HUES64 (cell line): ENCODE measurements around the gene FANCC.

Source experiments
- H3K27ac ChIP-seq: 2 replicates; pipeline ENCODE4 v1.7.0; 2013; ENCODE audit warnings: low read depth, low read length, inconsistent platforms
- H3K27me3 ChIP-seq: 2 replicates; pipeline ENCODE4 v1.6.1; 2013; ENCODE audit warnings: mild to moderate bottlenecking, low read length; ENCODE audit not compliant: insufficient read depth
- H3K36me3 ChIP-seq: 2 replicates; pipeline ENCODE4 v1.6.1; 2013; ENCODE audit warnings: mild to moderate bottlenecking, low read length; ENCODE audit not compliant: insufficient read depth
- H3K4me1 ChIP-seq: 2 replicates; pipeline ENCODE4 v1.6.1; 2013; ENCODE audit warnings: mild to moderate bottlenecking, low read length, moderate library complexity; ENCODE audit not compliant: insufficient read depth
- H3K4me3 ChIP-seq: 2 replicates; pipeline ENCODE4 v1.5.1; 2013; ENCODE audit warnings: mild to moderate bottlenecking, low read length, moderate library complexity
- H3K9ac ChIP-seq: 2 replicates; pipeline ENCODE4 v1.6.1; 2013; ENCODE audit warnings: mild to moderate bottlenecking, low read depth, low read length
- H3K9me3 ChIP-seq: 2 replicates; pipeline ENCODE4 v1.6.1; 2013; ENCODE audit warnings: low read depth, low read length; ENCODE audit not compliant: insufficient read depth
- WGBS: fragments of 150-250, 120-280 bp; methylation state at CpG from one replicate; pipeline ENCODE4 v1.1.7; 2013; ENCODE audit warnings: missing lambda C conversion rate; 5-methylcytosine and 5-hydroxymethylcytosine counted together

The FANCC gene

DNA sequence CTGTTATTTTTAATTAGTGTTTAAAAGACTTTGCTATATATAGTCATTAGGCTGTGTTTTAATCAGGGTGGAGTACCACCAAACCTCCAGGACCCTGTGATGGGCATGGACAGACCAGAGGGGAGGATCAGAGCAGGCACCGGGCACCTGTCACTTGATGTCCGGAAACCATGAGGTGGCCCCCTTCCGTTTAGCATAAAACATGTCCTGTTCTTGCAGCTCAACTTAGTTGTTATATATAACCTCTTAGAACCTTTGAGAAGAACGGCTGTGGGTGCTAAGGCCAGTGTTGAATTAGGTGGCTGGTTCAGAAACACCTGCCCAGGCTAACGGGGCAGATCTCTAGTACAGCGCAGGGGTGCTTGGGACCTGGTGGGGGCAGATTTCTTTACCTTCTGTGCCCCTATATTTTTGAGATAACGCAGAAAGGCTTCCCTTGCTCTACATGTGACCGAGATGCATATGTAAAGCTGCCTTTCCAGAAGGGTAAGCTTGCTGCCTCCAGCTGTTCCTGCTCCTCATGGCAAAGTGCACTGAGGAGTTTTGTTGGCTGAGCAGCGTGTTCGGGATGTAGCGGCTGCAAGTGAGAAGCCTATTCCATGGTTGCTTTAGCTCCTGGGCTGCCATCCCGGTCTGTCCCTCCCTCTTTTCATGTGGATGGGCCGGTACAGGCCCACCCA lies 255.5 kb downstream of the FANCC start:
- peaks cover 10% of the 10 kb centered on the region for H3K4me1 ChIP-seq
- H3K9me3 ChIP-seq, result no peaks in the 10 kb centered on the region
- 92% methylated on average over 13 of the region's 13 CpGs for WGBS
- no peak overlapping the region for H3K9ac ChIP-seq
- no peak overlapping the region for H3K27ac ChIP-seq
- H3K27me3 ChIP-seq, result no peaks in the 10 kb centered on the region
- no peaks in the 10 kb centered on the region for H3K36me3 ChIP-seq
- no peak overlapping the region for H3K4me3 ChIP-seq

- Histone ChIP-seq H3K27me3 (no peaks in the 10 kb centered on the region), H3K4me3 (no peak overlapping the region), H3K4me1 (peaks cover 12% of the 10 kb centered on the region), H3K27ac (no peak overlapping the region), H3K9ac (no peak overlapping the region), H3K36me3 (no peaks in the 10 kb centered on the region), H3K9me3 (no peaks in the 10 kb centered on the region)
- WGBS, result 95% methylated on average over 2 of the region's 2 CpGs
Observed at GRCh38 chr9:95060916-95061315, 256.6 kb downstream of the FANCC start.

GRCh38 chr9:95060234-95060633 lies 257.3 kb downstream of the FANCC start:
- 77% methylated on average over 5 of the region's 5 CpGs for WGBS
- Histone ChIP-seq H3K4me3 (no peak overlapping the region), H3K9ac (no peak overlapping the region), H3K4me1 (peaks cover 18% of the 10 kb centered on the region), H3K36me3 (no peaks in the 10 kb centered on the region), H3K9me3 (no peaks in the 10 kb centered on the region), H3K27me3 (no peaks in the 10 kb centered on the region), H3K27ac (no peak overlapping the region)

DNA sequence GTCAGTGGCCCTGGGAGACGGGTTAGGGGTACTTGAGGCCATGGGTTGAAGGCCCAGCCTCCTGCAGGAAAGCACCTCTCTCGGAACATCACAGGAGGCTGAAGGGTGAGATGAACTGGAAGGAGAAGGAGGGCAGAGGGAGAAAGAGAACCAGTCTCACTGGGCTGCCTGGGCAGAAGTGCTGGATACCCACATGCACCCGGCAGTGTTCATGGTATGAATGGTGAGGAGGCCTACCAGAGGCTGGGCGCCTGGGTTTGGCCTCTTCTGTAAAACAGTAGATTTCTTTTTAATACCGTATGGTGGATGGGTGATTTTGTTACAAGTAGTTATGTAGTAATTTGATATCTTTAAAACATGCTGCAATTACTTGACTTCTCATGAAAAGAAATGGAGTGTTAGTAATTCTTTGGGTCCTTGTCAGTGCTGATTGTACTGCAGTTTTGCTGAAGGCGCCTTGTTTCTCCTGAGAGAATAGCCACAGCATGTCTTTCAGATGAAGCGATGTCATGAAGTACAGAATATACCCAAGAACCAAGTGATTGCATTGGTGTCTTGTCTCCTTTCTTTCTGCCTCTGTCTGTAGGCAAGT lies 258.6 kb downstream of the FANCC start:
- no peak overlapping the region for H3K4me3 ChIP-seq

GRCh38 chr9:95058121-95058785 lies 259.3 kb downstream of the FANCC start:
- 92% methylated on average over 7 of the region's 7 CpGs for WGBS
- H3K27me3 ChIP-seq, result no peaks in the 10 kb centered on the region
- no peak overlapping the region for H3K9ac ChIP-seq
- H3K4me1 ChIP-seq, result peaks cover 22% of the 10 kb centered on the region
- no peak overlapping the region for H3K4me3 ChIP-seq
- H3K9me3 ChIP-seq, result no peaks in the 10 kb centered on the region
- no peak overlapping the region for H3K27ac ChIP-seq
- no peaks in the 10 kb centered on the region for H3K36me3 ChIP-seq

More for the DNA sequence above, 258.6 kb downstream of the FANCC start:
- Histone ChIP-seq H3K36me3 (no peaks in the 10 kb centered on the region), H3K27me3 (no peaks in the 10 kb centered on the region), H3K9ac (no peak overlapping the region), H3K9me3 (no peaks in the 10 kb centered on the region), H3K27ac (no peak overlapping the region), H3K4me1 (peaks cover 22% of the 10 kb centered on the region)
- WGBS, result 92% methylated on average over 7 of the region's 7 CpGs

GRCh38 chr9:95057101-95057500 lies 260.4 kb downstream of the FANCC start:
- no peaks in the 10 kb centered on the region for H3K36me3 ChIP-seq
- no peaks in the 10 kb centered on the region for H3K9me3 ChIP-seq
- H3K27me3 ChIP-seq, result no peaks in the 10 kb centered on the region
- WGBS, result 88% methylated on average over 10 of the region's 10 CpGs
- H3K9ac ChIP-seq, result no peak overlapping the region
- no peak overlapping the region for H3K4me3 ChIP-seq
- no peak overlapping the region for H3K27ac ChIP-seq
- peaks cover 22% of the 10 kb centered on the region for H3K4me1 ChIP-seq

DNA sequence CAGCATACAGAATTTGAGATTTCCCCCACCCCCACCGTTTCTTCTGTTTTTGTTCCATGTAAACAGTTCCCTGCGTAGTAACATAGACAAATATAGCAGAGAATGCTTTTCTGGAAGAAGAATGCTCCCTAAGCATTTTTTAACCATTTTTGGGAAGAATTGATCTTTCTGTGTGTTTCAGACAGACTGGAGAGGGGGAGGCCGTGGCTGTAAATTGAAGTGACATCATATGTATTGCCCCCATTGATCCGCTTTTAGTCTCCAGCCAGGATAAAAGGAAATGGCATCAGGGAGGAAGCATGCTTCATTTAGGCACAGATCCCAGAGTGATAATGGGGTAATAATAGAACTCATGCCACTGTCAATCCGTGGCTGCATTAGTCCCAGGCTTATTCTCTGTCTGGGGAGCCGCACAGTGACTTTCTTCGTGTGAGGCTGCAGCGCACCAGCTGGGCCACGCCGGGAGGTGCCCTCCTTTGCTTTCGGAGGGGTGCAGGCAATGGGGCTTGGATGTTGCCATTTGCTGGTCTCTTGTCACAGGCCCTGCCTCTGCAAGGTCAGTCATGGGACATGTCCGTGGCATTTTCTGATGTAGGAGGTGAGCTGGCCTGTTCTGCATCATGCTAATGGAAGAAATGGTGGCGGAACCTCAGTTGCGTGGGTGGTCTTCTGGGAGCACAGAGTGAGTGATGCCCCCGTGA lies 261.5 kb downstream of the FANCC start:
- Histone ChIP-seq H3K4me3 (no peak overlapping the region), H3K4me1 (peaks cover 22% of the 10 kb centered on the region), H3K36me3 (no peaks in the 10 kb centered on the region), H3K9me3 (no peaks in the 10 kb centered on the region), H3K9ac (no peak overlapping the region; the same call in 1 of the 2 replicates), H3K27ac (no peak overlapping the region), H3K27me3 (no peaks in the 10 kb centered on the region)
- 78% methylated on average over 15 of the region's 15 CpGs for WGBS

DNA sequence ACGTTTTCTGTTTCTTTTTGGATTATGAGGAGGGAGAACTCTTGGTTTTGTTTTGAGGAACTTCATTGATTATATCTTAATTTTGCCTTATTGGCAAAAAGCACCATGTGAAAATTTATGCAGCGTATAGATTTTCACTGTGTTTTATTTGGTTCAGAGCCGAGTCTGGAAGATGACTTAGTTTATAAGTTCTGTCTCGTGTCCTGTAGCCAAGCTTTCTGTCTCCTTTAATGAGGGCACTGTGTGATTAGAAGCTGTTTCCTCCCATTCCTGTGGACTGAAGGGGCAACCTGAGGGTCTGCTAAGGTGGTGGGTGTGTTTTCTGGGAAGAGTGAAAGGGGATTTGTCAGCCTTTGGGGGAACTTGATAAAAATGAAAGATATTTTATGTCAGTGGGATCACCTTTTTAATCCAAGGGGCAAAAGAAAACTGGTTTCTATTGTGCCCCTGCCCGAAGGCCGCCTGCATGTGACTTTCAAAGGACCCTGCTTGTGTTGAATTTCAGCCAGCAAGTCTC lies 262.1 kb downstream of the FANCC start:
- H3K9me3 ChIP-seq, result no peaks in the 10 kb centered on the region
- H3K36me3 ChIP-seq, result no peaks in the 10 kb centered on the region
- H3K4me3 ChIP-seq, result no peak overlapping the region
- H3K4me1 ChIP-seq, result peaks cover 22% of the 10 kb centered on the region
- H3K9ac ChIP-seq, result no peak overlapping the region; the same call in 1 of the 2 replicates
- no peak overlapping the region for H3K27ac ChIP-seq
- 68% methylated on average over 6 of the region's 6 CpGs for WGBS
- peaks cover 5% of the 10 kb centered on the region for H3K27me3 ChIP-seq

- Histone ChIP-seq H3K4me3 (no peak overlapping the region), H3K36me3 (no peaks in the 10 kb centered on the region), H3K27me3 (peaks cover 20% of the 10 kb centered on the region), H3K27ac (no peak overlapping the region), H3K9me3 (no peaks in the 10 kb centered on the region), H3K4me1 (peaks cover 33% of the 10 kb centered on the region), H3K9ac (no peak overlapping the region)
- WGBS, result 96% methylated on average over 4 of the region's 5 CpGs
Observed at GRCh38 chr9:95053611-95054570, 263.6 kb downstream of the FANCC start.

DNA sequence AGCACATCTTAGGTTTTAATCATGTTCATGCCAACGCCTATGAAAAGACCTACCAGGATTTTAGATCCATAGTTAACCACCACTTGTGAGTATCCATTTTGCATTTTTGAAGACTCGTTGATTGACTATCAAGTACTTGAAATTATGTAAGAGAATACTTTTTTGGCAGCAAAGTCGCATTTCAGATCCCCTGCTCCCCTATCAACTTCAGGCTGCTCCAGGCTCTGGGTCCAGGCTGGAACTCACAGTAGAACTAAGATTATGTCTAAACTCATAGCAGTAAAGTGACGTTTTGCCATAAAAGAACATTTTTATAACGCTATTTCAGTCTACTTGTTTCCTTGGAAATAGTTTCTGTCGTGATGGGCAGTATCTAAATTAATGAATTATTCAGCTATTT lies 267.7 kb downstream of the FANCC start:
- Histone ChIP-seq H3K36me3 (no peaks in the 10 kb centered on the region), H3K27ac (no peak overlapping the region), H3K9me3 (no peaks in the 10 kb centered on the region), H3K4me3 (peak overlapping the region; percentile 70; the same call in 1 of the 2 replicates), H3K27me3 (peaks cover 54% of the 10 kb centered on the region), H3K9ac (no peak overlapping the region), H3K4me1 (peaks cover 39% of the 10 kb centered on the region)
- WGBS, result 77% methylated on average over 6 of the region's 6 CpGs
